NT2/D1 (cell line): Measurements from ENCODE around the gene CNTN5.
"Not testable (repeated sequence)": the region's sequence is repeated elsewhere in the genome, so short reads cannot be mapped to it uniquely, and the experiment has no call there.

ENCODE experiments used
- DNase-seq: peaks from one replicate; pipeline ENCODE4 v3.0.0-alpha.2; 2011; ENCODE audit warnings: low read depth, low spot score
- H3K27me3 ChIP-seq: 2 replicates; pipeline ENCODE4 v1.6.0; 2011; ENCODE audit warnings: mild to moderate bottlenecking; ENCODE audit not compliant: insufficient read length, insufficient read depth
- H3K36me3 ChIP-seq: 2 replicates; pipeline ENCODE4 v1.6.1; 2011; ENCODE audit warnings: mild to moderate bottlenecking, low read length, mixed read lengths; ENCODE audit not compliant: insufficient read depth, insufficient read length
- H3K4me1 ChIP-seq: 2 replicates; pipeline ENCODE4 v1.5.1; 2011; ENCODE audit not compliant: insufficient read depth, insufficient read length
- H3K4me3 ChIP-seq: 2 replicates; pipeline ENCODE4 v1.5.1; 2011; ENCODE audit warnings: low read depth; ENCODE audit not compliant: insufficient read length
- H3K9ac ChIP-seq: 2 replicates; pipeline ENCODE4 v1.6.0; 2011; ENCODE audit warnings: low read depth; ENCODE audit not compliant: insufficient read length
- H3K9me3 ChIP-seq: 2 replicates; pipeline ENCODE4 v1.5.1; 2011; ENCODE audit warnings: mild to moderate bottlenecking, low read length; ENCODE audit not compliant: insufficient read depth
- SUZ12 ChIP-seq: IDR thresholded peaks from 2 replicates; pipeline ENCODE4 v1.6.1; 2011; ENCODE audit not compliant: insufficient read length, insufficient read depth; ENCODE audit errors: extremely low read depth
- YY1 ChIP-seq: IDR thresholded peaks from 2 replicates; pipeline ENCODE4 v1.6.1; 2011; ENCODE audit not compliant: insufficient read length, insufficient read depth
- ZNF274 ChIP-seq: IDR thresholded peaks from 2 replicates; pipeline ENCODE4 v1.6.1; 2011; ENCODE audit warnings: mild to moderate bottlenecking, low read depth, low read length

CNTN5 gene

DNA sequence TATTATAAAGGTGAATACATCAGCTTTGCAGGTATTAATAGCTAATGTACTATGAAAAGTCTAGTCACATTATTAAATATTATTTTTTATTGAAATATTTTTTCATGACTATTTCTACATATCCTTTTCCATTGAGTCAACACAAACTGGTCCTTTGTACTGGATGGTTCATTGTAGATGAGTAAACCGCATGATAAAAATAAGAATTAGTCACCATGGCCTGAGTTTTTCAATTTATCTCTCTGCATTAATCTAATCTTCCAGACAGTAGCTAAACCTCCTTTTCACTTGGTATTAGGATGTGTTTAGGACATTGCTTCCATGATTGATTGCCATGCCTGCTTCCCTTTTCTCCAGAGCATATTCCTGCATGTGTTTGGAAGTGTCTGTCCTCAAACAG, 1227.0 kb downstream of the CNTN5 start:
- no peak for DNase-seq
- Histone ChIP-seq H3K9me3 (no peaks in the 10 kb centered on the region), H3K27me3 (no peaks in the 10 kb centered on the region), H3K4me1 (no peaks in the 10 kb centered on the region), H3K9ac (no peak overlapping the region), H3K36me3 (no peaks in the 10 kb centered on the region), H3K4me3 (no peak overlapping the region)
- TF ChIP-seq YY1, result no peak
- no peak for TF ChIP-seq SUZ12
- no peak for TF ChIP-seq ZNF274

DNA sequence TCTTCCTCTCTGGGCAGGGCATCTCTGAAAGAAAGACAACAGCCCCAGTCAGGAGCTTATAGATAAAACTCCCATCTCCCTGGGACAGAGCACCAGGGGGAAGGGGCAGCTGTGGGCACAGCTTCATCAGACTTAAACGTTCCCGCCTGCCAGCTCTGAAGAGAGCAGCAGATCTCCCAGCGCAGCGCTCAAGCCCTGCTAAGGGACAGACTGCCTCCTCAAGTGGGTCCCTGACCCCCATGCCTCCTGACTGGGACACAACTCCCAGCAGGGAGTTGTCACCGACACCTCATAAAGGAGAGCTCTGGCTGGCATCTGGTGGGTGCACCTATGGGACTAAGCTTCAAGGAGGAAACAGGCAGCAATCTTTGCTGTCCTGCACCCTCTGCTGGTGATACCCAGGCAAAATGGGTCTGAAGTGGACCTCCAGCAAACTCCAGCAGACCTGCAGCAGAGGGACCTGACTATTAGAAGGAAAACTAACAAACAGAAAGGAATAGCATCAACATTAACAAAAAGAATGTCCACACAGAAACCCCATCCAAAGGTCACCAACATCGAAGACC, 1236.6 kb downstream of the CNTN5 start:
- not testable (repeated sequence) for H3K9ac ChIP-seq, H3K4me3 ChIP-seq, H3K4me1 ChIP-seq, H3K27me3 ChIP-seq, H3K9me3 ChIP-seq, DNase-seq, H3K36me3 ChIP-seq

DNA sequence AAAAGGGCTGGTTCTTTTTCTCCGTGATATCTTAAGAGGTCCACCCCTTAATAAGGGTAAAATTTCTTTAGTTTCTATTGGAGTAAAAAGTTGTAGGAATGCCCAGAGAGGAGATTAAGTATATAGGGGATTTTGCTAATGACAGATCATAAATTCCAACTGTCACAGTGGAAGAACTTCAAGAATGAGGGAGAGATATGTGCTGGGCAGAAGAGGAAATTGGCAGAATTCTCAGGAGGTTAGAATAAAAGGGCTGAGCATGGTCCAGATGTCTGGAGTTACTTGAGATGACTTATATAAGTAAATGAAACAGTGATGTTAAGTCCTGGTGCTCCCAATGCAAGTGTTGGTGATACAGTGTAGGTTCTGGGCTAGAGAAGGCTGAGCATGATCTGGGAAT, 1248.8 kb downstream of the CNTN5 start:
- Histone ChIP-seq H3K36me3 (no peaks in the 10 kb centered on the region), H3K9ac (no peak overlapping the region), H3K4me3 (no peak overlapping the region), H3K9me3 (no peaks in the 10 kb centered on the region), H3K27me3 (no peaks in the 10 kb centered on the region), H3K4me1 (no peaks in the 10 kb centered on the region)
- DNase-seq, result no peak
- no peak for TF ChIP-seq SUZ12
- TF ChIP-seq YY1, result no peak
- no peak for TF ChIP-seq ZNF274

- H3K9ac ChIP-seq, result no peak overlapping the region
- no peaks in the 10 kb centered on the region for H3K9me3 ChIP-seq
- no peaks in the 10 kb centered on the region for H3K36me3 ChIP-seq
- H3K4me3 ChIP-seq, result no peak overlapping the region
- DNase-seq, result no peak
- H3K4me1 ChIP-seq, result no peaks in the 10 kb centered on the region
- no peaks in the 10 kb centered on the region for H3K27me3 ChIP-seq
- no peak for TF ChIP-seq ZNF274
- no peak for TF ChIP-seq YY1
- TF ChIP-seq SUZ12, result no peak
These were observed 1252.5 kb downstream of the CNTN5 start for GRCh38 chr11:100273066-100273815.

DNA sequence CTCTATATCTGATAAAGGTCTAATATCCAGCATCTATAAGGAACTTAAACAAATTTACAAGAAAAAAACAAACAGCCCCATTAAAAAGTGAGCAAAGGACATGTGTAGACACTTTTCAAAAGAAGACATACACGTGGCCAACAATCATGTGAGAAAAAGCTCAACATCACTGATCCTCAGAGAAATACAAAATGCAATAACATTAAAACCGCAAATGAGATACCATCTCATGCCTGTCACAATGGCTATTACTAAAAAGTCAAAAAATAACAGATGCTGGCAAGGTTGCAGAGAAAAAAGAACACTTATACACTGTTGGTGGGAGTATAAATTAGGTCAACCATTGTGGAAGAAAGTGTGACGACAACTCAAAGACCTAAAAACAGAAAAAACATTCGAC, 1253.7 kb downstream of the CNTN5 start:
- H3K4me3 ChIP-seq, H3K4me1 ChIP-seq, H3K9ac ChIP-seq, DNase-seq, H3K27me3 ChIP-seq, H3K36me3 ChIP-seq, H3K9me3 ChIP-seq: not testable (repeated sequence)

- H3K36me3 ChIP-seq, result no peaks in the 10 kb centered on the region
- H3K9ac ChIP-seq, result no peak overlapping the region
- no peaks in the 10 kb centered on the region for H3K4me1 ChIP-seq
- no peaks in the 10 kb centered on the region for H3K9me3 ChIP-seq
- no peak overlapping the region for H3K4me3 ChIP-seq
- no peak for DNase-seq
- TF ChIP-seq SUZ12, result no peak
- no peak for TF ChIP-seq YY1
- TF ChIP-seq ZNF274, result no peak
- no peaks in the 10 kb centered on the region for H3K27me3 ChIP-seq
These were observed 1274.0 kb downstream of the CNTN5 start for GRCh38 chr11:100294748-100295147.

DNA sequence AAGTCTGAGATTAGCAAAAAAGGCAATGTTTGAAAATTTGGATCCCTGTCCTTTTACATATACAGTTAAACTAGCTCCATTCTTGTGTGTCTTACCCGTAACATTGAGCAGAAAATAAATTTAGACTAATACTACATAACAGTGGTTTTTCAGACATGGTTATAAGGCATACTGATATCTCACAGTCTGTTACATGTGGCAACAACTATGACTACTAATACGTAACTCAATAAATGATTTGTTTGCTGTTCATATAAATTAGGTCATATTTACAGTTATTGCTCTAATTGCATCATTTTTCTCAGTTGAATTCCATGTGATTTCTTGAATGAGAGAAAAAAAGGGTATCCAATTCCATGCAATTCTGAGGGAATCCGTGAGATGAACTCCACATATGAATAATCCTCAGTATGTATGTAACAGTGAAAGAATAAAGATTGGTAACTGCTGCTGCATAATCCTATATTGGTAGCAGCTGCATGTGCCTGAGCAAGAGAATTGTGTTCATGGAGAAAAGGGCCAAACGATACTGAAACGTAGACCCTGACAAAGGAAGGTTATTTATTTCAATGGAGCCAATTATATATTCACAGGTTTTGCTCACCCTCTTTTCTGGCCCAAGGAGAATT, 1275.4 kb downstream of the CNTN5 start:
- H3K27me3 ChIP-seq, result no peaks in the 10 kb centered on the region
- H3K9me3 ChIP-seq, result no peaks in the 10 kb centered on the region
- no peak overlapping the region for H3K9ac ChIP-seq
- H3K36me3 ChIP-seq, result no peaks in the 10 kb centered on the region
- no peak for DNase-seq
- no peak for TF ChIP-seq YY1
- no peak for TF ChIP-seq SUZ12
- TF ChIP-seq ZNF274, result no peak
- no peak overlapping the region for H3K4me3 ChIP-seq
- no peaks in the 10 kb centered on the region for H3K4me1 ChIP-seq
